IPS DF 6.9 (cell line): ENCODE data around the gene MYT1.
"Not testable (repeated sequence)": the region's sequence is repeated elsewhere in the genome, so short reads cannot be mapped to it uniquely, and the experiment has no call there.

ENCODE experiments used
- DNase-seq: peaks from one replicate; pipeline ENCODE4 v3.0.0-alpha.2; 2013; ENCODE audit warnings: low read depth, low spot score
- H3K27ac ChIP-seq: one replicate; pipeline ENCODE4 v1.5.1; 2013; ENCODE audit warnings: low read length, control low read depth
- H3K27me3 ChIP-seq: 2 replicates; pipeline ENCODE4 v1.6.1; 2013; ENCODE audit warnings: mild to moderate bottlenecking, low read length; ENCODE audit not compliant: control insufficient read depth, insufficient read depth
- H3K36me3 ChIP-seq: 2 replicates; pipeline ENCODE4 v1.6.1; 2013; ENCODE audit warnings: low read length; ENCODE audit not compliant: control insufficient read depth, insufficient read depth
- H3K4me1 ChIP-seq: 2 replicates; pipeline ENCODE4 v1.6.1; 2013; ENCODE audit warnings: low read length; ENCODE audit not compliant: control insufficient read depth, insufficient read depth
- H3K4me3 ChIP-seq: 2 replicates; pipeline ENCODE4 v1.5.1; 2013; ENCODE audit warnings: mild to moderate bottlenecking, low read length
- H3K9me3 ChIP-seq: 2 replicates; pipeline ENCODE4 v1.6.1; 2013; ENCODE audit warnings: low read length, inconsistent platforms; ENCODE audit not compliant: control insufficient read depth, insufficient read depth
- WGBS: extraction: QIAGEN DNeasy Blood & Tissue Kit; methylation state at CpG from one replicate; pipeline ENCODE4 v1.1.7; 2013; ENCODE audit warnings: mixed read lengths, missing lambda C conversion rate; ENCODE audit not compliant: insufficient read length, insufficient coverage; 5-methylcytosine and 5-hydroxymethylcytosine counted together

MYT1 gene

DNA sequence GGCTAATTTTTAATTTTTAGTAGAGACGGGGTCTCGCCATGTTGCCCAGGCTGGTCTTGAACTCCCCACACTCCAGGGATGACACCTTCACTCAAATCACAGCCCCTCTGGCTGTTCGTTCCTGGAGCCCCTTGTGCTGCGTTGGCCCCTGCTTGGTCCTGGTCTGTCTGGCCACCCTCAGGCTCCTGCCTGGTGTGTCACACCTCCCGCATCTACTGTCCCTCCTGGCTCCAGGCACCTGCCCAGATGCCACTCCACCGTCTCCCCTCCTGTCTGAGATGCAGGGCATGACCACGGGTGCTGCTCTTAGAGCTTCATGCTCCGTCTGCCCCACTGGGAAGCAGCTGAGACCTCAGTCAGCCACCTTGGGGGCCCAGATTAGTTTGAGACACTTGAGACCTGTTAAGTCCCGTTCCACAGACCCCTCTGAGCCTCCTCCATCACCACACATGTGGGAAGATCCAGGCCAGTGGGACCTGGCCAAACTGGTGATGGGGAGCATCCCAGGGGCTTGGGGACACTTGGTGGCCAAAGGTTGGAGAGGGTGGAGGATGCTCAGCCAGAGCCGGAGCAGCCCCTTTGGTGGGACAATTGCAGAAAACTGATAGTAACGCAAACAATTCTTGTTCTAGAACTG is 35.0 kb upstream of the MYT1 start:
- DNase-seq: no peak
- no peak overlapping the region for H3K4me3 ChIP-seq
- no peaks in the 10 kb centered on the region for H3K27me3 ChIP-seq
- no peaks in the 10 kb centered on the region for H3K4me1 ChIP-seq
- no peak overlapping the region for H3K27ac ChIP-seq
- H3K9me3 ChIP-seq: no peaks in the 10 kb centered on the region
- no CpG with 5 or more reads among the region's 11 CpGs for WGBS
- H3K36me3 ChIP-seq: no peaks in the 10 kb centered on the region

- Histone ChIP-seq H3K36me3 (no peaks in the 10 kb centered on the region), H3K27ac (no peak overlapping the region), H3K9me3 (no peaks in the 10 kb centered on the region), H3K4me1 (no peaks in the 10 kb centered on the region), H3K4me3 (no peak overlapping the region), H3K27me3 (no peaks in the 10 kb centered on the region)
- DNase-seq: no peak
- WGBS: no CpG with 5 or more reads among the region's 5 CpGs
These were observed 34.0 kb upstream of the MYT1 start for GRCh38 chr20:64130271-64130670.

DNA sequence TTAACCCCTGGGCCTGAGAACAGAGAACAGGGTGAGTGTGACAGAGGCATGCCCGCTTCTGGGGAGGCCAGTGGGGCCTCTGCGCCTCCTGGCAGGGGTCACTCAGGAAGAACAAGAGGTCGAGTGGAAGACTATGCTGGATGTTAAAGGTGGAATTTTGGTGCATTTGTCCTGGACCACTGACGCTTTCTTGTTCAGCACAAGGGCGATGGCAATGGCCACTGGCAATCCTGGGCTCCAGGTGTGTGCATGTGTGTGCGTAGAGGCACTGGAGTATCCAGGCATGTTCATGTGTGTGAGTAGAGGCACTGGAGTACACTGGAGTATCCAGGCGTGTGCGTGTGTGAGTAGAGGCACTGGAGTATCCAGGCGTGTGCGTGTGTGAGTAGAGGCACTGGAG is 33.4 kb upstream of the MYT1 start:
- no peak overlapping the region for H3K4me3 ChIP-seq
- H3K4me1 ChIP-seq: no peaks in the 10 kb centered on the region
- no CpG with 5 or more reads among the region's 10 CpGs for WGBS
- H3K36me3 ChIP-seq: no peaks in the 10 kb centered on the region
- H3K9me3 ChIP-seq: no peaks in the 10 kb centered on the region
- H3K27me3 ChIP-seq: no peaks in the 10 kb centered on the region
- DNase-seq: no peak
- no peak overlapping the region for H3K27ac ChIP-seq

DNA sequence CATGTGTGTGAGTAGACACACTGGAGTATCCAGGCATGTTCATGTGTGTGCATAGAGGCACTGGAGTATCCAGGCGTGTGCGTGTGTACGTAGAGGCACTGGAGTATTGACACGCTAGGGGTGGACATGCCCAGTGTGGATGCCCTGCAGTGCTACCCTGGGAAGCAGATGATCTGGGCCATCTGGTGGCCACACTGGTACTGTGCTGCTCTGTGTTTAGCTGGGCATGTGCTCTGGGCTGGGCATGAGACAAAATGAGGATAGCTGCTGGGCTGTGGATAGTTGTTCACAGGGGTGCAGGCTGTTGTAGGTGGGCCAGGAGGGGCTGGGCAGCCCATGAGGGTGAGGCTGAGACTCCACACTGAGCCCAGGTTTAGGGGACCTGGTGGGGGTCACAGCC is 32.8 kb upstream of the MYT1 start:
- Histone ChIP-seq H3K27ac (no peak overlapping the region), H3K27me3 (no peaks in the 10 kb centered on the region), H3K9me3 (no peaks in the 10 kb centered on the region), H3K4me3 (no peak overlapping the region), H3K4me1 (no peaks in the 10 kb centered on the region), H3K36me3 (no peaks in the 10 kb centered on the region)
- no CpG with 5 or more reads among the region's 4 CpGs for WGBS
- DNase-seq: no peak

GRCh38 chr20:64133951-64134407 is 30.3 kb upstream of the MYT1 start:
- Histone ChIP-seq H3K36me3 (no peaks in the 10 kb centered on the region), H3K9me3 (no peaks in the 10 kb centered on the region), H3K4me1 (no peaks in the 10 kb centered on the region), H3K27ac (no peak overlapping the region), H3K4me3 (no peak overlapping the region), H3K27me3 (no peaks in the 10 kb centered on the region; the same call in 1 of the 2 replicates)
- DNase-seq: no peak
- WGBS: no CpG with 5 or more reads among the region's 8 CpGs

GRCh38 chr20:64134744-64135143 is 29.5 kb upstream of the MYT1 start:
- no CpG with 5 or more reads among the region's 20 CpGs for WGBS
- H3K4me1 ChIP-seq, H3K4me3 ChIP-seq, H3K9me3 ChIP-seq, DNase-seq, H3K27me3 ChIP-seq, H3K27ac ChIP-seq, H3K36me3 ChIP-seq: not testable (repeated sequence)

DNA sequence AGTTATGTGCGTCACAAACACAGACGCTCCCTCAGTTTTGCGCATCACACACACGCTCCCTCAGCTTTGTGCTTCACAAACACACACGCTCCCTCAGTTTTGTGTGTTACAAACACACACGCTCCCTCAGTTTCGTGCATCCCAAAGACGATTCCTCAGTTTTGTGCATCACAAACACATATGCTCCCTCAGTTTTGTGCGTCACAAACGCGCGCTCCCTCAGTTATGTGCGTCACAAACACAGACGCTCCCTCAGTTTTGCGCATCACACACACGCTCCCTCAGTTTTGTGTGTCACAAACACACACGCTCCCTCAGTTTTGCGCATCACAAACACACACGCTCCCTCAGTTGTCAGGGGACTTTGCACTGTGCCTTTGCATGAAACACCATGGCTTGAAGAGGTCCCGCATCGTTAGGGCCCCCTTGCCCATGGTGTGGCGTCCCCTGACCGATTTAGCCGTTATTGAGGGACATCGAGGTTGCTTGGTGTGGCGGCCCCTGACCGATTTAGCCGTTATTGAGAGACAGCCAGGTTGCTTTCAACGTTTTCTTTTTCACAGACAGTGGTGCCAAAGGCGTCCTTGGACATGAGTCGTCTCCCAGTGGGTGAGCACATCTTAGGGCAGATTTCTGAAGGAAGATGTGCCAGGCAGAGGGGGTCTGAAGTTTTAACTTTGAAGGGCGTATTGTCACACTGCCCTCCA is 28.1 kb upstream of the MYT1 start:
- no peak for DNase-seq
- Histone ChIP-seq H3K4me3 (no peak overlapping the region), H3K4me1 (0 out of 2 replicates have a peak, but pooled peaks cover 3% of the 10 kb centered on the region), H3K9me3 (no peaks in the 10 kb centered on the region), H3K36me3 (no peaks in the 10 kb centered on the region), H3K27me3 (no peaks in the 10 kb centered on the region; the same call in 1 of the 2 replicates), H3K27ac (no peak overlapping the region)
- no CpG with 5 or more reads among the region's 32 CpGs for WGBS

DNA sequence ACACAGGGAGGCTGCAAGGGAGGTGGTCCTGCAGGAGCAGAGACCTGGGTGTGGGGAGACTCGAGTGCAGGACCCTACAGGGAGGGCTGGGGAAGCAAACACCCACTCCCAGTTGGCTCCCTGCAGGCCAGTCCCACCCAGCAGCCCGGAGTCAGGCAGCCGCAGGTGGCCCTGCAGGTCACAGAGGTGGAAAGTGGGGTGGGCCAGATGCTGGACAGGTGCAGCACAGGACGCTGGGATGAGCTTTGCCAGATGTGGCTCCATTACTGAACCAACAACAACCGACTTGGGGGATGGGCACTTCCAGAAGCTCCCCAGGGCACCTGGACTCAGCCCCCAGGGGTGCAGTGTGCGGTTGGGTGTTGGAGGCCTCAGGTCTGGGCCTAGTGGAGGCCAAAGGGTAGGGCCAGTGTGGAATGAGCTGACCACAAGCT is 26.6 kb upstream of the MYT1 start:
- no peaks in the 10 kb centered on the region for H3K9me3 ChIP-seq
- WGBS: no CpG with 5 or more reads among the region's 6 CpGs
- no peak overlapping the region for H3K27ac ChIP-seq
- H3K4me3 ChIP-seq: no peak overlapping the region
- H3K4me1 ChIP-seq: 0 out of 2 replicates have a peak, but pooled peaks cover 3% of the 10 kb centered on the region
- no peaks in the 10 kb centered on the region; the same call in 1 of the 2 replicates for H3K27me3 ChIP-seq
- H3K36me3 ChIP-seq: no peaks in the 10 kb centered on the region
- DNase-seq: no peak

DNA sequence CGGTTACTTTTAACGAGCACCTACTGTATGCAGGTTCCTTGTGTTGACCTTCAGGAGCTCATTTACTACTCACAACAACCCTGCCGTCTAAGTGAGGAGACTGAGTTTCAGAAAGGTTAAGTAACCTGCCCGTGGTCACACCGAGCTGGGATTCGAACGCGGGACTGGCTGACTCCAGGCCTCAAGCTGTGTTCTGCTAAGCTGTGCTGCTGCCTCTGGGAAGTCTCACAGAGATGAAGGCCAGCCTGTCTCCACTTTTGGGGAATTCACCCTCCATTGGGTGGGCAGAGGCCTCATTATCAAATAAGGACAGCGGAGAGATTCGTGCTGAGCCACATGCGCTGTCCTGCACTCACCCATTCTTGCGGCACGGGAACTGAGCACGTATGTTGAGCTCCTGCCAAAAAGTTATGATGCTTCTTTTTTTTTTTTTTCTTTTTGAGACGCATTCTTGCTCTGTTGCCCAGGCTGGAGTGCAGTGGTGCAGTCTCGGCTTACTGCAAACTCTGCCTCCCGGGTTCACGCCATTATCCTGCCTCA is 25.9 kb upstream of the MYT1 start:
- no CpG with 5 or more reads among the region's 18 CpGs for WGBS

GRCh38 chr20:64139199-64140060 is 24.8 kb upstream of the MYT1 start:
- H3K4me1 ChIP-seq: 0 out of 2 replicates have a peak, but pooled peaks cover 3% of the 10 kb centered on the region
- no peak overlapping the region for H3K4me3 ChIP-seq
- no CpG with 5 or more reads among the region's 21 CpGs for WGBS
- no peak for DNase-seq
- no peaks in the 10 kb centered on the region for H3K9me3 ChIP-seq
- H3K36me3 ChIP-seq: no peaks in the 10 kb centered on the region
- H3K27me3 ChIP-seq: no peaks in the 10 kb centered on the region; the same call in 1 of the 2 replicates
- no peak overlapping the region for H3K27ac ChIP-seq

More for the DNA sequence above, 25.9 kb upstream of the MYT1 start:
- no peak overlapping the region for H3K27ac ChIP-seq
- no peaks in the 10 kb centered on the region for H3K36me3 ChIP-seq
- 0 out of 2 replicates have a peak, but pooled peaks cover 3% of the 10 kb centered on the region for H3K4me1 ChIP-seq
- H3K27me3 ChIP-seq: no peaks in the 10 kb centered on the region; the same call in 1 of the 2 replicates
- no peak for DNase-seq
- H3K9me3 ChIP-seq: no peaks in the 10 kb centered on the region
- H3K4me3 ChIP-seq: no peak overlapping the region
